ENCODE measurements around the gene SLC9A4.

DNA sequence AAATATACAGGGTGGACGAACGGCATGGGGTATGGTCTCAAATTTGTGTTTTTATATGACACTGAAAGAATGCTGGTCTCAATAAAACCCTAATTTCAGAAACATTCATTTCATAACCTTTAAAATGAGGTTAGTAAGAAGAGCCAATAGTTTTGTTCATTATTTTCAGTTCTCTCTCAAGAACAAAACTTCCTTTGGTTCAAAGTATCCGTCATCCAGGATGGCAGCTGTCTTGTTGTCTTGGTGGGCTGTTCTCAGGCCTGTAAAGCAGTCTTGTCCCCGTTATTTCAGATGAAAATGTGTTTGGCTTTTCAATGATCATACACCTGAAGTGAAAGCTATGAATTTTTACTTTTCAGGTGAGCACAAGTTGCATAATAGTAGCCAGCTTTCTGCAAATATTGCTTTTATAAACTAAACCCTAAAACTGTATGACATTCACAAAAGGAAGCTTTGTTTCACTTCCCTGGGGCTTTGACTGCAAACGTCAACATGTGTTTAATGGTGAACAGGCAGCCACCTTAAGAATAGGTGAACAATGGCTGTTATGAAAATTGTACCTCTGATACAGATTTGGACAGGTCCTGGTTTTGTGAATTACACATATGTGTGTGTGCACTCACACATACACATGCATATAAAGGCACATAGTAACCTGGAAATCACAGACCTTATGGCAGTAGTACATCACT lies 47.4 kb upstream of the SLC9A4 start:
- no peak for TF ChIP-seq CTCF (IDR thresholded peaks at IDR 0.05; ENCODE audit: poor library complexity, severe bottlenecking)
- TF ChIP-seq SMC3 (conservative IDR thresholded peaks at IDR 0.05; ENCODE audit: poor library complexity), result no peak
- no peak for TF ChIP-seq RAD21 (conservative IDR thresholded peaks at IDR 0.05)
